Thyroid gland (tissue), 4 donors: ENCODE results near the gene ZNF830.

Experiments used
- POLR2A ChIP-seq, 2 donors: fragments of 450-650 bp; IDR thresholded peaks; one replicate each; pipeline ENCODE4 v1.6.1; 2017; ENCODE audit warnings: antibody characterized with exemption in 2 of 2, mild to moderate bottlenecking in 2 of 2, moderate library complexity in 1 of 2
- TF ChIP-seq, protein P1 (sequence below), 6 experiments: fragments of 200-600 bp in 3 of 6; fragments of 450-650 bp in 3 of 6; sonication (generic) in 3 of 6; IDR thresholded peaks; one replicate each; pipeline ENCODE4 v1.5.1; 2016 to 2019; ENCODE audit warnings: antibody characterized with exemption in 6 of 6, mild to moderate bottlenecking in 2 of 6, inconsistent platforms in 1 of 6, moderate library complexity in 1 of 6

DNA sequence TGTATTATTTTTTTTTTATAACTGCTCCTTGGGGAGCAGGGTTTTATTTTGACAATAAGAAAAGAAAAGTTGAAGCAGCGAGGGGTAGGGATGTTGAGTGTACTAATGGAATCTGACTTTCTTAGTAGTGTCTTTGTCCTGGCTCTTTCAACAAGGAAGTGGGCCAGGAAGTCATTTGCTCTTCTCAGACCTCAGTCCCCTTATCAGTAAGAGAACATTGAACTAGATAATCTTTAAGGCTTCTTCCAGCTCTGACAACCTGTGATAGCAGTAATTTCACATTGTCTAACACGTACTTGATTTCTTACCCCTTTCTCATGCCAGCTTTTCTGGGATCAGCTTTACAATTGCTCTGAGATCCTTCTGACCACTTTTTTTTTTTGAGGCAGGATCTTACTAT, 27.3 kb downstream of the ZNF830 start:
- TF ChIP-seq, protein P1, sequence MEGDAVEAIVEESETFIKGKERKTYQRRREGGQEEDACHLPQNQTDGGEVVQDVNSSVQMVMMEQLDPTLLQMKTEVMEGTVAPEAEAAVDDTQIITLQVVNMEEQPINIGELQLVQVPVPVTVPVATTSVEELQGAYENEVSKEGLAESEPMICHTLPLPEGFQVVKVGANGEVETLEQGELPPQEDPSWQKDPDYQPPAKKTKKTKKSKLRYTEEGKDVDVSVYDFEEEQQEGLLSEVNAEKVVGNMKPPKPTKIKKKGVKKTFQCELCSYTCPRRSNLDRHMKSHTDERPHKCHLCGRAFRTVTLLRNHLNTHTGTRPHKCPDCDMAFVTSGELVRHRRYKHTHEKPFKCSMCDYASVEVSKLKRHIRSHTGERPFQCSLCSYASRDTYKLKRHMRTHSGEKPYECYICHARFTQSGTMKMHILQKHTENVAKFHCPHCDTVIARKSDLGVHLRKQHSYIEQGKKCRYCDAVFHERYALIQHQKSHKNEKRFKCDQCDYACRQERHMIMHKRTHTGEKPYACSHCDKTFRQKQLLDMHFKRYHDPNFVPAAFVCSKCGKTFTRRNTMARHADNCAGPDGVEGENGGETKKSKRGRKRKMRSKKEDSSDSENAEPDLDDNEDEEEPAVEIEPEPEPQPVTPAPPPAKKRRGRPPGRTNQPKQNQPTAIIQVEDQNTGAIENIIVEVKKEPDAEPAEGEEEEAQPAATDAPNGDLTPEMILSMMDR (IDR thresholded peaks at IDR 0.05): no peak
- TF ChIP-seq POLR2A (IDR thresholded peaks at IDR 0.05): no peak
